ENCODE results near the gene NBPF3. TPM values are rescaled to one million over a fixed set of nuclear protein-coding genes. Genes with fewer than 3 reads are reported as not detected.
A peak's percentile ranks its signal among the peaks of the same experiment; 100 is the strongest.
"Not testable (repeated sequence)": the region's sequence is repeated elsewhere in the genome, so short reads cannot be mapped to it uniquely, and the experiment has no call there.

Gene NBPF3, protein sequence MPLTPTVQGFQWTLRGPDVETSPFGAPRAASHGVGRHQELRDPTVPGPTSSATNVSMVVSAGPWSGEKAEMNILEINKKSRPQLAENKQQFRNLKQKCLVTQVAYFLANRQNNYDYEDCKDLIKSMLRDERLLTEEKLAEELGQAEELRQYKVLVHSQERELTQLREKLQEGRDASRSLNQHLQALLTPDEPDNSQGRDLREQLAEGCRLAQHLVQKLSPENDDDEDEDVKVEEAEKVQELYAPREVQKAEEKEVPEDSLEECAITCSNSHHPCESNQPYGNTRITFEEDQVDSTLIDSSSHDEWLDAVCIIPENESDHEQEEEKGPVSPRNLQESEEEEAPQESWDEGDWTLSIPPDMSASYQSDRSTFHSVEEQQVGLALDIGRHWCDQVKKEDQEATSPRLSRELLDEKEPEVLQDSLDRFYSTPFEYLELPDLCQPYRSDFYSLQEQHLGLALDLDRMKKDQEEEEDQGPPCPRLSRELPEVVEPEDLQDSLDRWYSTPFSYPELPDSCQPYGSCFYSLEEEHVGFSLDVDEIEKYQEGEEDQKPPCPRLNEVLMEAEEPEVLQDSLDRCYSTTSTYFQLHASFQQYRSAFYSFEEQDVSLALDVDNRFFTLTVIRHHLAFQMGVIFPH
- total RNA-seq: 2.8 and 3.1 TPM in 2 replicates

DNA sequence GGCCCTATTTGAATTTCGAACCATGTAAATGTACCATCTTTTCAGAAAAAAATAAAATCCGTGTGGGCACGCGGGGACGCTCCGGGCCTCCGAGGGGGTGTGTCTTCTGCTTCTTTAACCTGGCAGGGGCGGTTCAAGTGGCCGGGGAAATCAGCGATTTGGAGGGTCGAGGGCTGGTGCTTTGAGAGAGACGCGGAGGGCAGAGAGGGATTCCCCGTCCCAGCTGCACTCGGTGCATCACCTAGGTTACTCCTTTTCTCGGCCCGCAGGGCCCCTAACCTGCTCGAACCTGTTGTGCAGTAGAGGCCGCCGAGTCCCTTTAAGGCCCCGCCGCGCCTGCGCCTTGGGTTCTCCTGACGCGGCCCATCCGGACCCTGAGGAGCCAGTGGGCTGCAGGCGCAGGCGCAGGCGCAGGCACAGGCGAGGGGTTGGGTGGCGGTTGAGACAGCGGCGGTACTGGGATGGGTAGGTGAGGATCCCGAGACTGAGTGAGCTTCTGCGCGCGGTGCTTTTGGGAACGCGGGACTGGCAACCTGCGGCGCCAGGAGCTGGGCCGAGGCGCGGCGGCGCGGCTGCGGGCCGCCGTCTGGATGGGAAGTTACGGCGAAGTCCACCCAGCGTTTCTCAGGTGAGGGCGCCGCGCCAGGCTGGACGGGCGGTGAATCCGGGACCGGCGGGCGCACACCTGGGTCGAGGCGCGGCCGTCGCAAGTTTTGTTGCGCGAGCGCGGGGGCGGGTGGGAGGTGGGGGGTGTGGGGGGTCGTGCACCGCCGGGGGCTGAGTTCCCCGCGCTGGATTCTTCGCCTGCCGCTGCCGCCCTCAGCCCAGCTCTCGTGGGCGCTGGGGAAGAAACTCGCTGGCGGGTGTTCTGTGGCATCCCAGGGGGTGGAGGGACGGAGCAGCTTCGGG, at the start of gene NBPF3:
TSS of gene NBPF3 (plus strand) at position 417 of the 909 bp plus-strand sequence. CDS start 4,950 bp downstream, outside the sequence.
- Mint-ChIP-seq H3K9me3 (no peaks in the 10 kb centered on the region), H3K4me3 (peak within 1 kb of the TSS; percentile 94), H3K36me3 (ENCODE audit: low read depth) (no peaks in the 10 kb centered on the region), H3K27ac (peak within 1 kb of the TSS; percentile 82), H3K4me1 (peaks cover 15% of the 10 kb centered on the region), H3K27me3 (peaks cover 31% of the 10 kb centered on the region)
- peak; percentile 95 for DNase-seq
- intact Hi-C loops (cut with micrococcal nuclease): no loop called here

DNA sequence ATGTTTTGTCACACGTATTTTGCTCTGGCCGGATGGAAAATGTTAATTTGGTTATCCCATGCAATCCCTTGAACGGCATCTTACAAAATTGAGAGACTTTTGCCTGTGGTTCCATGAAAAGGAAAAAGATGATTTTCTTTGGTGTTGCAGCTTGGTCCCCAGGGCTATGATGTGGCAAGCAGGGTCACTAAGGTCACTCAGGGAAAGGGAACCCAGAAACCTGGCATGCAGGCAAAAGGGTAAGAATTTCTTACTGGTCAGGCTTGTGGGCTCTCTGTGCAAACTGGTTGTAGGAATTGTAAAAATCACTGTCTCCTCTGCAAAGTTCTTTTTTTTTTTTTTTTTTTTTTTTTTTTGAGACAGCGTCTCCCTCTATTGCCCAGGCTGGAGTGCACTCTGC, 48.4 kb upstream of the NBPF3 start:
- intact Hi-C loops (cut with micrococcal nuclease): no loop called here
- no peaks in the 10 kb centered on the region for H3K36me3 Mint-ChIP-seq (ENCODE audit: low read depth)

DNA sequence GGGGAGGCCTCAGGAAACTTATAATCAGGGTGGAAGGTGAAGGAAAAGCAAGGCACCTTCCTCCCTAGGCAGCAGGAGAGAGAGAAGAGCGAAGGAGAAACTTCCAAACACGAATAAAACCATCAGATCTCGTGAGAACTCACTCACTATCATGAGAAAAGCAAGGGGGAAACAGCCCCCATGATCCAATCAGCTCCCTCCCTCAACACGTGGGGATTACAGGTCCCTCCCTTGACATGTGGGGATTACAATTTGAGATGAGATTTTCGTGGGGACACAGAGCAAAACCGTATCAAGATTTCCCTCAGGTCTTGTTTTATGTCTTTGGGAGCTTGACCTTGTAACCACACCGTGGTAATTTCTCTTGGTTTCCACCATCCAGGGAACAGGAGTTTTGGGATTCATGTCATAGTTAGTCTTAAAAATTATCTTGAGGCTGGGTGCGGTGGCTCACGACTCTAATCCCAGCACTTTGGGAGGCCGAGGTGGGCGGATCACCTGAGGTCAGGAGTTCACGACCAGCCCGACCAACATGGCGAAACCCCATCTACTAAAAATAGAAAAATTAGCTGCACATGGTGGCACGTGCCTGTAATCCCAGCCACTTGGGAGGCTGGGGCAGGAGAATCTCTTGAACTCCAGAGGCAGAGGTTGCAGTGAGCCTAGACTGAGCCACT, 47.2 kb upstream of the NBPF3 start:
- H3K27ac Mint-ChIP-seq: no peak overlapping the region
- DNase-seq: no peak
- H3K9me3 Mint-ChIP-seq: no peaks in the 10 kb centered on the region
- H3K4me1 Mint-ChIP-seq: peaks cover 3% of the 10 kb centered on the region
- no peak overlapping the region for H3K4me3 Mint-ChIP-seq
- intact Hi-C loops (cut with micrococcal nuclease): no loop called here
- H3K36me3 Mint-ChIP-seq (ENCODE audit: low read depth): no peaks in the 10 kb centered on the region
- peaks cover 12% of the 10 kb centered on the region for H3K27me3 Mint-ChIP-seq

More for the DNA sequence above, 48.4 kb upstream of the NBPF3 start:
- H3K4me3 Mint-ChIP-seq: no peak overlapping the region
- no peak overlapping the region for H3K27ac Mint-ChIP-seq
- DNase-seq: no peak
- H3K27me3 Mint-ChIP-seq: peaks cover 12% of the 10 kb centered on the region
- no peaks in the 10 kb centered on the region for H3K9me3 Mint-ChIP-seq
- H3K4me1 Mint-ChIP-seq: peaks cover 1% of the 10 kb centered on the region

DNA sequence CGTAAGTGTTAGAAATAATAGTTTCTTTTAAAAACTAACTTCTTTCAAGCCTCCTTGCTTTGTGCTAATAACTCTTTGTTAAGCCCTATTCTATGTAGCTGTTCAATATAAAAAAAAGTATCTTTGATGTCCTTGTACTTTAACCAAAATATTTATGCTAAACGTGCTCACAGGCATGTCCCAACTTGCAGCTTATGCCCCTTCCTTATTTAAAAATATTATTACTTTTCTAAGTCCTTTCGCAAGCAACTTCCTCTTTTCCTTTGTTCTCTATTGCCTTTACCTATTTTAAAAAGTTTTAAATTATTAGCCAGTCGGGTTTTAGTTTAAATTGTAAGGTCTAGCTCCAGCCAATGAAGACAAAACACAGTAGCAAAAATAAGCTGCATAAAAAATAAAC, 43.4 kb upstream of the NBPF3 start:
- H3K27ac Mint-ChIP-seq: no peak overlapping the region
- intact Hi-C loops (cut with micrococcal nuclease): no loop called here
- DNase-seq: no peak
- H3K4me3 Mint-ChIP-seq: no peak overlapping the region
- H3K4me1 Mint-ChIP-seq: peaks cover 5% of the 10 kb centered on the region
- H3K27me3 Mint-ChIP-seq: peaks cover 31% of the 10 kb centered on the region
- no peaks in the 10 kb centered on the region for H3K36me3 Mint-ChIP-seq (ENCODE audit: low read depth)
- H3K9me3 Mint-ChIP-seq: no peaks in the 10 kb centered on the region

DNA sequence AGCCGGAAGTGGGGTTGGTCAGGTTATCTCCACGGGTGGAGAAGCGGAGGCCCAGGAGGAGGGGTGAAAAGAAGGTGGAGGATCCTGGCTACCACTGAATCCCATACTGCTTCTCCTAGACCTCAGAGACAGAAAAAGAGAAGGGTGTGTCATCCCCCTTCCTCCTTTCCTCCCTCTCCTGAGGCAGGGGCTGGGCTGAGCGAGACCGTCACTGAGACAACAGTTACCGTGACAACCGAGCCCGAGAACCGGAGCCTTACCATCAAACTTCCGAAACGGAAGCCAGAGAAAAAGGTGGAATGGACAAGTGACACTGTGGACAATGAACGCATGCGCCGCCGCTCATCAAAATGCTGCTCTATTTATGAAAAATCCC, 42.1 kb upstream of the NBPF3 start:
- no peaks in the 10 kb centered on the region for H3K9me3 Mint-ChIP-seq
- DNase-seq: peak; percentile 64
- peaks cover 5% of the 10 kb centered on the region for H3K4me1 Mint-ChIP-seq
- peak overlapping the region; percentile 59 for H3K4me3 Mint-ChIP-seq
- H3K27ac Mint-ChIP-seq: peak overlapping the region; percentile 48
- H3K36me3 Mint-ChIP-seq (ENCODE audit: low read depth): no peaks in the 10 kb centered on the region
- intact Hi-C loops (cut with micrococcal nuclease): no loop called here
- peaks cover 27% of the 10 kb centered on the region for H3K27me3 Mint-ChIP-seq

DNA sequence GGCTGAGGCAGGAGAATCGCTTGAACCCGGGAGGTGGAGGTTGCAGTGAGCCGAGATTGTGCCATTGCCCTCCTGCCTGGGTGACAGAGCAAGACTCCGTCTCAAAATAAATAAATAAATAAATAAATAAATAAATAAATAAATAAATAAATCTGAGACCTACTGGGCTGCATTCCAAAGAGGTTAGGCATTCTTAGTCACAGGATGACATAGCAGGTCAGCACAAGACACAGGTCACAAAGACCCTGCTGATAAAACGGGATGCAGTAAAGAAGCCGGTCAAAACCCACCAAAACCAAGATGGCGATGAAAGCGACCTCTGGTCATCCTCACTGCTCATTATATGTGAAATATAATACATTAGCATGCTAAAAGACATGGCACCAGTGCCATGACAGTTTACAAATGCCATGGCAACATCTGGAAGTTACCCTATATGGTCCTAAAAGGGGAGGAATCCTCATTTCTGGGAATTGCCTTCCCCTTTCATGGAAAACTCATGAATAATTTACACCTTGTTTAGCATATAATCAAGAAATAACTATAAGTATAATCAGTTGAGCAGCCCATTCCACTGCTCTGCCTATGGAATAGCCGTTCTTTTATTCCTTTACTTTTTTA, 38.1 kb upstream of the NBPF3 start:
- H3K36me3 Mint-ChIP-seq (ENCODE audit: low read depth): not testable (repeated sequence)

DNA sequence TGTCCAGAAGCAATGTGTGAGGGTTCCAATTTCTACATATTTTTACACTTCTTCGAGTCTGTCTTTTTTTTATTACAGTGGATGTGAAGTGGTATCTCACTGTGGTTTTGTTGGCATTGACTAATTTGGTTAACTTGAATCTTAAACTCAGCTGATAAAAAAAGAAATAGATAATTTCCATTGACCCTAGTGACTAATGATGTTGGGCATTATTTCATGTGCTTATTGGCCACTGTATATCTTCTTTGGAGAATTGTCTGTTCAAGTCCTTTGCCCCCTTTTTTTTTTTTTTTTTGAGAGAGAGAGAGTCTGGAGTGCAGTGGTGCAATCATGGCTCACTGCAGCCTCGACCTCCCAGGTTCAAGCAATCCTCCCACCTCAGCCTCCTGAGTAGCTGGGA, 33.3 kb upstream of the NBPF3 start:
- intact Hi-C loops (cut with micrococcal nuclease): no loop called here
- H3K9me3 Mint-ChIP-seq: no peaks in the 10 kb centered on the region
- no peak for DNase-seq
- H3K4me1 Mint-ChIP-seq: no peaks in the 10 kb centered on the region
- H3K36me3 Mint-ChIP-seq (ENCODE audit: low read depth): no peaks in the 10 kb centered on the region
- no peak overlapping the region for H3K4me3 Mint-ChIP-seq
- no peak overlapping the region for H3K27ac Mint-ChIP-seq
- peaks cover 20% of the 10 kb centered on the region for H3K27me3 Mint-ChIP-seq

More for the DNA sequence above, 38.1 kb upstream of the NBPF3 start:
- H3K9me3 Mint-ChIP-seq; H3K27ac Mint-ChIP-seq; DNase-seq; H3K4me1 Mint-ChIP-seq; intact Hi-C loops (cut with micrococcal nuclease); H3K4me3 Mint-ChIP-seq: not testable (repeated sequence)
- peaks cover 26% of the 10 kb centered on the region for H3K27me3 Mint-ChIP-seq

DNA sequence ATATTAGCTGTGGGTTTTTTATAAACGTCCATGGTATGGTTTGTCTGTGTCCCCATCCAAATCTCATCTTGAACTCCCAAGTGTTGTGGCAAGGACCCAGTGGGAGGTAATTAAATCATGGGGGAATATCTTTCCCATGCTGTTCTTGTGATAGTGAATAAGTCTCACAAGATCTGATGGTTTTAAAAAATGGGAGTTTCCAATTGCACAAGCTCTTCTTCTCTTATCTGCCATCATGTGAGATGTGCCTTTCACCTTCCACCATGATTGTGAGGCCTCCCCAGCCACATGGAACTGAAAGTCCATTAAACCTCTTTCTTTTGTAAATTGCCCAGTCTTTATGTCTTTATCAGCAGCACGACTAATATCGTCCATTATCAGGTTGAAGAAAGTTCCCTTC, 30.0 kb upstream of the NBPF3 start:
- H3K27me3 Mint-ChIP-seq: peaks cover 17% of the 10 kb centered on the region
- H3K4me1 Mint-ChIP-seq; H3K9me3 Mint-ChIP-seq; DNase-seq; H3K4me3 Mint-ChIP-seq; H3K36me3 Mint-ChIP-seq (ENCODE audit: low read depth); H3K27ac Mint-ChIP-seq; intact Hi-C loops (cut with micrococcal nuclease): not testable (repeated sequence)

DNA sequence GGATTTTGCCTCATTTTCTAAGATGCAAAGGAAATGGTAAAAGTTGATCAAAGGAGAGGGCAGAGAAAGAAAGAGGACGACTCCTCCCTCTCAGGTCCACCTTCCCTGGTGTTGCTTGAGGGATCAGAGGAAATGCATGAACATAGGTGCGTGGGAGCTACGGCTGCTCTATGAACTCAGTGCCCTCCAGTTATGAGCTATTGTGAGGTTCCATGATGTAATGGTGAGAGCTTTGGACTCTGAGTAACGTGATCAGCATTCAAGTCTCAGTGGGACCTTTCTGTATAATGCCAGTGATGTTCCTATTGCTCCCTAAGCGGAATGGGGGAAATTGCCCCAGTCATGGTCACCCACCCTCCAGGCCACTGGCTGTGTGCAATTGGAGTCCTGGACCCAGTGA, 25.9 kb upstream of the NBPF3 start:
- Mint-ChIP-seq H3K27ac (no peak overlapping the region), H3K9me3 (no peaks in the 10 kb centered on the region), H3K4me1 (no peaks in the 10 kb centered on the region), H3K36me3 (ENCODE audit: low read depth) (no peaks in the 10 kb centered on the region), H3K4me3 (no peak overlapping the region), H3K27me3 (peaks cover 33% of the 10 kb centered on the region)
- no peak for DNase-seq
- intact Hi-C loops (cut with micrococcal nuclease): no loop called here

DNA sequence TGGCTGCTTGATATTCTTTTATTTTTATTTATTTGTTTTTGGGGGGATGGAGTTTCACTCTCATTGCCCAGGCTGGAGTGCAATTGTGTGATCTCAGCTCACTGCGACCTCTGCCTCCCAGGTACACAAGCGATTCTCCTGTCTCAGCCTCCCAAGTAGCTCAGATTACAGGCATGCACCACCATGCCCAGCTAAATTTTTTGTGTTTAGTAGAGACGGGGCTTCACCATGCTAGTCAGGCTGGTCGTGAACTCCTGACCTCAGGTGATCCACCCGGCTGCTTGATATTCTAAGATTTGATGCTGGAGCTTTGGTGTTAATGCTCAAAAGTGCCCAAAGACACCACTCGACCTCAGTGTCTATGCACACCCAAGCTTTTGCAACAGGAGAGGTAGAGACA, 19.6 kb upstream of the NBPF3 start:
- not testable (repeated sequence) for H3K4me1 Mint-ChIP-seq
- H3K27me3 Mint-ChIP-seq: peaks cover 44% of the 10 kb centered on the region

DNA sequence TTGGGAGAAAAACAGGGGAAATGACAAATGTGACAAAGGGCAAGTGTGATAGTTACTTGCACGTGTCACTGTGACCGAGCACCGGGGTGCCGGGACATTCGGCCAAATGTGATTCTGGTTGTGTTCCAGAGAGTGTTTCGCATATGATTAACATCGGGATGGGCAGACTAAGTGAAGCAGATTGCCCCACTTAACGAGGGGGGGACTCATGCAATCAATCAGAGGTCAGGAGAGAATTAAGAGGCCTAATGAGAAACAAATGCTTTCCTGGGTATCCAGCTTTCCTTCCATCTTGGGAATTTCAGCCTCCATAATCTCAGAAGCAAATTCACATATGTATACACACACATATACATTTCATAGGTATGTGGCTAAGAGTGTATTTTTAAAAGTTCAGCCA, 18.6 kb upstream of the NBPF3 start:
- DNase-seq; intact Hi-C loops (cut with micrococcal nuclease); H3K4me1 Mint-ChIP-seq; H3K4me3 Mint-ChIP-seq; H3K27ac Mint-ChIP-seq; H3K9me3 Mint-ChIP-seq; H3K36me3 Mint-ChIP-seq (ENCODE audit: low read depth): not testable (repeated sequence)
- H3K27me3 Mint-ChIP-seq: peaks cover 42% of the 10 kb centered on the region

More for the DNA sequence above, 19.6 kb upstream of the NBPF3 start:
- H3K27ac Mint-ChIP-seq; H3K4me3 Mint-ChIP-seq; H3K36me3 Mint-ChIP-seq (ENCODE audit: low read depth); H3K9me3 Mint-ChIP-seq; DNase-seq; intact Hi-C loops (cut with micrococcal nuclease): not testable (repeated sequence)

DNA sequence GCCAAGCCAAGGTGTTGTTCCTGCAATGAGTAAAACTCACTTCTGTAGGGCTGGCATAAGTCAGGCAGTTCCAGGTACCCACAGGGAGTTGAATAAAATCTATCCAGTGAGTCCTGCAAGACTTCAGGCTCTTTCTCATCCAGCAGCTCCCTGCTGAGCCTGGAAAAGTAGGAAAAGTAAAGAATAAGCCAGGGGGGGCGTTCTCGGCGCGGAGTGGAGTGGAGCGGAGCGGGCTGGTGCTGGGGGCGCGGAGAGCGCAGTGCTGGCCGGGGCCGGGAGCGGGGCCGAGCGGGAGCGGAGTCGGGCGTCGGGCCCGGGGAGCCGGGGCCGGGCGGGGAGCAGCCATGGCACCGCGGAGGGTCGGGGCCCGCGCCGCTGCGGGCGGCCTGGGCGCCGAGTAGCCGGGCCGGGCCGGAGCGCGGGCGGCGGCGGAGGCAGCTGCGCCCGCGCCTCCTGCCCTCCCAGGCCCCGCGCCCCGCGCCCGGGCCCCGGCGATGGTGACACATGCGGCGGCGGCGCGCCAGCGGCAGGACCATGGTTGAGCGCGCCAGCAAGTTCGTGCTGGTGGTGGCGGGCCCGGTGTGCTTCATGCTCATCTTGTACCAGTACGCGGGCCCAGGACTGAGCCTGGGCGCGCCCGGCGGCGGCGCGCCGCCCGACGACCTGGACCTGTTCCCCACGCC, 12.0 kb upstream of the NBPF3 start:
- DNase-seq; H3K27ac Mint-ChIP-seq; H3K4me1 Mint-ChIP-seq; H3K4me3 Mint-ChIP-seq; H3K36me3 Mint-ChIP-seq (ENCODE audit: low read depth); H3K9me3 Mint-ChIP-seq; intact Hi-C loops (cut with micrococcal nuclease): not testable (repeated sequence)
- peaks cover 22% of the 10 kb centered on the region for H3K27me3 Mint-ChIP-seq
